Adrenal gland (tissue), 12 donors: ENCODE data around the gene NUFIP2. TPM values are rescaled to one million over a fixed set of nuclear protein-coding genes. Genes with fewer than 3 reads are reported as not detected.
"Not testable (repeated sequence)": the region's sequence is repeated elsewhere in the genome, so short reads cannot be mapped to it uniquely, and the experiment has no call there.

ENCODE experiments used
- DNase-seq, 7 donors: peaks; one replicate each; pipeline ENCODE4 v3.0.0-alpha.2; 2019 to 2020
- H3K27ac ChIP-seq, 5 donors: fragments of 200-600 bp; sonication (generic) in 4 of 5; 1 replicate in 3 of 5; 2 replicates in 2 of 5; pipeline versions ENCODE4 v1.5.1 to v1.8.0; 2016 to 2020; ENCODE audit warnings: mild to moderate bottlenecking in 1 of 5
- H3K27me3 ChIP-seq: fragments of 200-600 bp; 2 replicates; pipeline ENCODE4 v1.8.0; 2021
- H3K36me3 ChIP-seq, 2 donors: fragments of 200-600 bp; replicated peaks in 1 of 2; 1 replicate in 1 of 2; 2 replicates in 1 of 2; pipeline versions ENCODE4 v1.5.1 to v1.8.0; 2018 to 2022
- H3K4me1 ChIP-seq, 2 donors: fragments of 200-600 bp; replicated peaks in 1 of 2; 1 replicate in 1 of 2; 2 replicates in 1 of 2; pipeline versions ENCODE4 v1.5.1 to v1.8.0; 2018 to 2021
- H3K4me3 ChIP-seq, 4 donors: fragments of 200-600 bp; sonication (generic) in 3 of 4; one replicate each; pipeline ENCODE4 v1.5.1; 2016 to 2018
- H3K9me3 ChIP-seq, 3 donors: fragments of 200-600 bp; sonication (generic) in 1 of 3; replicated peaks in 1 of 3; 1 replicate in 2 of 3; 2 replicates in 1 of 3; pipeline versions ENCODE4 v1.5.1 to v1.8.0; 2016 to 2021
- POLR2A ChIP-seq, 2 donors: fragments of 450-650 bp; IDR thresholded peaks; one replicate each; pipeline ENCODE4 v1.6.1; 2017; ENCODE audit warnings: antibody characterized with exemption in 2 of 2, mild to moderate bottlenecking in 2 of 2, moderate library complexity in 1 of 2
- WGBS, 4 donors: extraction: QIAGEN DNeasy Blood & Tissue Kit in 2 of 4; methylation state at CpG; one replicate each; pipeline versions ENCODE4 v1.1.5 to v1.1.7; 2013 to 2017; 5-methylcytosine and 5-hydroxymethylcytosine counted together
- intact Hi-C, 2 donors: fragments of 100-400 bp; cut with DNase I; formaldehyde crosslinking; loops; one replicate each; pipeline versions ENCODE4 v1.14.1 to v1.15.0; 2022 to 2023
- polyA plus RNA-seq, 3 donors: library from polyadenylated mRNA; stranded (reverse); fragments of 200-250 nt in 2 of 3; fragments of 350-450 nt in 1 of 3; fragmentation: Illumina TruSeq in 1 of 3; extraction: RNeasy Lipid Tissue Mini Kit (QIAGEN cat#74804) in 1 of 3; gene quantifications; one replicate each; pipeline ENCODE4 v1.2.3, GENCODE V29; 2013 to 2014
- total RNA-seq, 9 donors: library from RNA; depleted of rRNA in 4 of 9; stranded (reverse); fragments of >200 nt in 4 of 9; fragments of 120-200 nt in 1 of 9; fragmentation: NEBNext Ultra II Directional in 1 of 9; extraction: Animal tissue kit (Norgen Biotek cat#: 25700) in 1 of 9; gene quantifications; one replicate each; pipeline versions ENCODE4 v1.1.0 to v1.2.4, GENCODE V29; 2013 to 2023
- TF ChIP-seq, protein P1 (sequence below), 6 experiments: fragments of 450-650 bp in 4 of 6; fragments of 200-600 bp in 2 of 6; sonication (generic) in 1 of 6; IDR thresholded peaks; 1 replicate in 5 of 6; 2 replicates in 1 of 6; pipeline versions ENCODE4 v1.5.1 to v1.8.0; 2016 to 2021; ENCODE audit warnings: antibody characterized with exemption in 6 of 6, mild to moderate bottlenecking in 2 of 6, moderate library complexity in 1 of 6
- donor health status: healthy with polysubstance abuse.
- donor health status: Bipolar disorder and iron deficiency.
- donor health status: DM: yes; HTN: yes; CAD: no.
- donor health status: DM: no; HTN: no; CAD: no.
- donor health status: DM: no; HTN: no; CAD: no.
- donor health status: DM: yes; HTN: yes; CAD: no.

The NUFIP2 gene
- total and polyA plus RNA-seq, 12 donors: 5.8 to 84.5 (median 44.6) TPM

DNA sequence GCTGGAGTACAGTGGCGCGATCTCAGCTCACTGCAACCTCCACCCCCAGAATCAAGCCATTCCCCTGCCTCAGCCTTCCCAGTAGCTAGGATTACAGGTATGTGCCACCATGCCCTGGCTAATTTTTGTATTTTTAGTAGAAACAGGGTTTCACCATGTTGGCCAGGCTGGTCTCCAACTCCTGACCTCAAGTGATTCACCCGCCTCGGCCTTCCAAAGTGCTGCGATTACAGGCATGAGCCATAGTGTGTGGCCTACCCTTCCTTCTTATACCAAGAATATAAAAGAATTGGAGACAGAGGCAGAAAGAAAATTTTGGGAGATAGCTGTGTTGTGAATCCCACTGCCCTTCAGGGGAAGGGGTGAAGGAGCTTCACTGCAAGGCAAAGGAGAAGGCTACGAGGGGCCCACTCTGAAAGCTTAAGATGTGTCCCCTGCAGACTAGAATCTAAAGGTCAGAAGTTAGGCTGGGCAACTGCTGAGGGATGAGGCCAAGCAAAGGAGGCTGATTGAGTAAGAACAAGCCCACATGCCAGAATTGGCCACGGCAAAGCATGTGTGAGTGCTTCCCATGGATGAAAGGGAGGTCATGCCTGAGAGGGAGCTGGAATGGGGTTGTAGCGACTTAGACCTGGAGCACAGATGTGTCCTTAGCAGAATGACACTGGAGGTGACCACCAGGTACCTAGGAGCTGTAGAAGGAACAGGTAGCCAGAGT, 55.7 kb downstream of the NUFIP2 start:
- DNase-seq: peak in 6 of 7 donors; percentile 57 to 76 (median 62)
- 51 to 59% (median 58%) methylated on average over 8 of the region's 8 CpGs for WGBS, 4 donors
- Histone ChIP-seq H3K27me3 (no peaks in the 10 kb centered on the region), H3K9me3 (no peaks in the 10 kb centered on the region), H3K4me1 (peaks cover 4 to 25% of the 10 kb centered on the region in 2 donors), H3K4me3 (no peak overlapping the region), H3K27ac (peak overlapping the region in 4 of 5 donors; percentile 46 to 76 (median 73)), H3K36me3 (no peaks in the 10 kb centered on the region)
- intact Hi-C loops: no loop called here
- TF ChIP-seq POLR2A (IDR thresholded peaks at IDR 0.05): no peak
- TF ChIP-seq, protein P1, sequence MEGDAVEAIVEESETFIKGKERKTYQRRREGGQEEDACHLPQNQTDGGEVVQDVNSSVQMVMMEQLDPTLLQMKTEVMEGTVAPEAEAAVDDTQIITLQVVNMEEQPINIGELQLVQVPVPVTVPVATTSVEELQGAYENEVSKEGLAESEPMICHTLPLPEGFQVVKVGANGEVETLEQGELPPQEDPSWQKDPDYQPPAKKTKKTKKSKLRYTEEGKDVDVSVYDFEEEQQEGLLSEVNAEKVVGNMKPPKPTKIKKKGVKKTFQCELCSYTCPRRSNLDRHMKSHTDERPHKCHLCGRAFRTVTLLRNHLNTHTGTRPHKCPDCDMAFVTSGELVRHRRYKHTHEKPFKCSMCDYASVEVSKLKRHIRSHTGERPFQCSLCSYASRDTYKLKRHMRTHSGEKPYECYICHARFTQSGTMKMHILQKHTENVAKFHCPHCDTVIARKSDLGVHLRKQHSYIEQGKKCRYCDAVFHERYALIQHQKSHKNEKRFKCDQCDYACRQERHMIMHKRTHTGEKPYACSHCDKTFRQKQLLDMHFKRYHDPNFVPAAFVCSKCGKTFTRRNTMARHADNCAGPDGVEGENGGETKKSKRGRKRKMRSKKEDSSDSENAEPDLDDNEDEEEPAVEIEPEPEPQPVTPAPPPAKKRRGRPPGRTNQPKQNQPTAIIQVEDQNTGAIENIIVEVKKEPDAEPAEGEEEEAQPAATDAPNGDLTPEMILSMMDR (IDR thresholded peaks at IDR 0.05): no peak

DNA sequence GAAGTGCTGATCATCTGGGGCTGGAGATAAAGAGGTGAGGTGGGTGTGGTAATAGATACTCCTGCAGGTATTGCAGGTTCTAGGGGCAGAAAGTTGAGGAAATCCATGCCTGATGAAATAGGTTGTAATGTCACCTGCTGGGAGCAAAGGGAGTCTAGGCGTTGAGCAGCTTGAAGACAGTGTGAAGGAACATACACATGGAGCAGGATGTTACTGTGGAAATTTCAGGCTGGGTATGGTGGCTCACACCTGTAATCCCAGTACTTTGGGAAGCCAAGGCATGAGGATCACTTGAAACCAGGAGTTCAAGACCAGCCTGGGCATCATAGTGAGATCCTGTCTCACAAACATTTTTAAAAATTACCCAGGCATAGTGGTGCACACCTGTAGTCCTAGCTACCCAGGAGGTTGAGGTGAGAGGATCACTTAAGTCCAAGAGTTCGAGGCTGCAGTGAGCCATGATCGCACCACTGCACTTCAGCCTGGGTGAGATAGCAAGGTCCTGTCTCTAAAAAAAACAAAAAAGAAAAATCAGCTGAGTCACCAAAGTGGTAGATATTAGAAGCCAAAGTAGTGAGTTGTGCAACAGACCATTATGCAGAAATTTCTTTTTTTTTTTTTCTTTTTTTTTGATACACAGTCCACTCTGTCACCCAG, 56.3 kb downstream of the NUFIP2 start:
- Histone ChIP-seq H3K36me3 (no peaks in the 10 kb centered on the region), H3K27me3 (no peaks in the 10 kb centered on the region), H3K27ac (peak overlapping the region in 4 of 5 donors; percentile 46 to 76 (median 73)), H3K4me1 (peaks cover 4 to 23% of the 10 kb centered on the region in 2 donors), H3K4me3 (no peak overlapping the region), H3K9me3 (no peaks in the 10 kb centered on the region)
- peak in 2 of 7 donors; percentile 26 to 27 for DNase-seq
- 48 to 69% (median 64%) methylated on average over 3 of the region's 3 CpGs for WGBS, 4 donors
- peak in 1 of 2 donors; percentile 20 for TF ChIP-seq POLR2A (IDR thresholded peaks at IDR 0.05)
- TF ChIP-seq, protein P1 (IDR thresholded peaks at IDR 0.05): no peak
- intact Hi-C loops: no loop called here

DNA sequence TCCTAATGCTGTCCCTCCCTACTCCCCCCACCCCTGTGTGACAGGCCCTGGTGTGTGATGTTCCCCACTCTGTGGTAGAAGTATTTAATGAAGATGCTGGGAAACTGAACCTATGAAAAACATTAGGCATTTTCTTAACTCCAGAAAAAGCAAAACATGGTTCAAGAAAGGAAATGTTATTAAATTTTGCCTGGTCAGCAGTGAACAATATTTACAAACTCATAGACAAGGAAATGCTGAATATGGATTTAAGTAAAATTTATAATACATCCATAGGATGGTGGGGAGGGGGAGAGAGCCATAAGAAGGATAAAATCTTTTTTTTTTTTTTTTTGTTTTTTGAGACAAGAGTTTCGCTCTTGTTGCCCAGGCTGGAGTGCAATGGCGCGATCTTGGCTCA, 58.0 kb downstream of the NUFIP2 start:
- Histone ChIP-seq H3K27ac (no peak overlapping the region), H3K36me3 (no peaks in the 10 kb centered on the region), H3K4me1 (peaks cover 0 to 18% of the 10 kb centered on the region in 2 donors), H3K4me3 (no peak overlapping the region), H3K27me3 (no peaks in the 10 kb centered on the region), H3K9me3 (no peaks in the 10 kb centered on the region)
- WGBS, 4 donors: 92 to 100% (median 97%) methylated on average over 3 of the region's 3 CpGs
- no peak for DNase-seq
- intact Hi-C loops: no loop called here
- TF ChIP-seq POLR2A (IDR thresholded peaks at IDR 0.05): no peak
- TF ChIP-seq, protein P1 (IDR thresholded peaks at IDR 0.05): no peak

DNA sequence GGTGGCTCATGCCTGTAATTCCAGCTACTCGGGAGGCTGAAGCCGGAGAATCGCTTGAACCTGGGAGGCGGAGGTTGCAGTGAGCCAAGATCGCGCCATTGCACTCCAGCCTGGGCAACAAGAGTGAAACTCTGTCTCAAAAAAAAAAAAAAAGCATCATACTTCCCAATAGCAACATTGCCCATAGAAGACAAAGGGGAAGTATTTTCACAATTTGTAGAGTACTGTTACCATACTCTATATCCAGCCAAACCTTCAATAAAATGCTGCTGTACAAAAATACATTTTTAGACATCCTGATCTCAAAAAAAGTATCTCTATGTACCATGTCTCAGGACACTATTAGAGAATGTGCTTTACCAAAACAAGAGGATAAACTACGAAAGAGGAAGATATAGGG, 59.0 kb downstream of the NUFIP2 start:
- H3K27ac ChIP-seq, DNase-seq, H3K36me3 ChIP-seq, intact Hi-C loops, H3K27me3 ChIP-seq, H3K9me3 ChIP-seq, H3K4me3 ChIP-seq: not testable (repeated sequence)
- 85 to 98% (median 88%) methylated on average over 6 to 7 of the region's 7 CpGs for WGBS, 4 donors
- H3K4me1 ChIP-seq: peaks cover 0 to 12% of the 10 kb centered on the region in 2 donors
